HG02571 (cell line): ENCODE measurements around the gene FOXQ1.
"Not testable (repeated sequence)": the region's sequence is repeated elsewhere in the genome, so short reads cannot be mapped to it uniquely, and the experiment has no call there.

Experiments used
- ATAC-seq: cut with Tn5 transposase; IDR thresholded peaks from one replicate; pipeline ENCODE4 v1.9.1; 2021; ENCODE audit warnings: mild to moderate bottlenecking, moderate library complexity; ENCODE audit not compliant: unreplicated experiment

The FOXQ1 gene

GRCh38 chr6:1318584-1318983, 6.7 kb downstream of the FOXQ1 start:
- ATAC-seq = not testable (repeated sequence)

DNA sequence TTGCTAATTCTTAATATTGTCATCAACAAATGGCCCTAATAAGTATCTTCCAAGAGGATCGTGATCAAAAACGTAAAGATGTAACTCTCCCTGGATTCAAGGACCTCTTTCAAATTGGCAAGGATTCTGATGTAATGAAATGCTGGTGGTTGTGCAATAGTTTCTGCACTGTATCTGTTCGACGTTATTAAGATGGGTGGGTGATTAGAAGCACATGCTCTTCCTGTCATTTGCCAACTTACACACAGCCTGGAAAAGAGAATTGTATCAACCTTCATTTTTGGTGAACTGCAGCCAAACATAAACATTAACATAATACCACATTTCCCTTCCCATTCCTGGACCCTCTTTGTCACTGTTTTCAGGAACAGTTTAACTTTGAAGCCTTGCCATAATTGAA, 9.8 kb downstream of the FOXQ1 start:
- ATAC-seq = no peak

- ATAC-seq = no peak
Measured at GRCh38 chr6:1322156-1322555, 10.3 kb downstream of the FOXQ1 start.

DNA sequence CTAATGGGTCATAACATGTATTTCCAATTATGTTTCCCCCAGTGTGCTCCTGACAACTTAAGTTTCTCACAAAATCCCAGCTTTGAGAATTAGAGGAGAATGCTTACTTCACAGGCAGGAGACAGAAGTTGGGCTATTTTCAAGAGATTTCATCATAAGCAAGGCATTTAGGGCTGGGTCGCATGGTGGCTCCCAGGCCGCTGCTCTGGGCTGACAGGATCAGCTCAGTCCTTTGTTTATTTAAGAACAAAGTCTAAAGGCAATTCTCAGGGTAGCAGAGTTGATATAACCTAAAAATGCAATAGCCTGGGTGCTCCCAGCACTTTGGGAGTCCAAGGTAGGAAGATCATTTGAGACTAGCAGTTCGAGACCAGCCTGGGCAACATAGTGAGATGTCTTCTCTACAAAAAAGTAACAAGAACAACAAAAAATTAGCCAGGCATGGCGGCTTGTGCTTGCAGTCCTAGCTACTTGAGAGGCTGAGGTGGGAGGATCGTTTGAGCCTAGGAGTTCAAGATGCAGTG, 10.9 kb downstream of the FOXQ1 start:
- ATAC-seq = no peak

DNA sequence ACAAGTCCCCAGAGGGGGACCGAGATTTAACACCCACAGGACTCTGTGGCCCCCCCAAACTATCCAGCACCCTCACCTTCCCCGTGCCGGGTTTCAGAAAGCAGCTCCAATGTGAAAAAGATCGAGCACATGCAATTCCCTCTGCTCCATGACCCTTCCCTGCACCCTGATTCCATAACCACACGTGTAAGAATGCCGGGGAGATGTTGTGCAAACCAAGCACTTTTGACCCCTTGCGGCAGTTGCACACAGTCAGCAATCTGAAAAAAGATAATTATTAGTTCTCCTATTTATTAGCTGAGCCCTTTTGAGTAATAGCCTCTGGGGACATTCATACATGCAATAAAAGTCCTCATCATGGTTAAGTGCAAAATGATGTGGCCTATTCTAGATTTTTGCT, 13.0 kb downstream of the FOXQ1 start:
- no peak for ATAC-seq

DNA sequence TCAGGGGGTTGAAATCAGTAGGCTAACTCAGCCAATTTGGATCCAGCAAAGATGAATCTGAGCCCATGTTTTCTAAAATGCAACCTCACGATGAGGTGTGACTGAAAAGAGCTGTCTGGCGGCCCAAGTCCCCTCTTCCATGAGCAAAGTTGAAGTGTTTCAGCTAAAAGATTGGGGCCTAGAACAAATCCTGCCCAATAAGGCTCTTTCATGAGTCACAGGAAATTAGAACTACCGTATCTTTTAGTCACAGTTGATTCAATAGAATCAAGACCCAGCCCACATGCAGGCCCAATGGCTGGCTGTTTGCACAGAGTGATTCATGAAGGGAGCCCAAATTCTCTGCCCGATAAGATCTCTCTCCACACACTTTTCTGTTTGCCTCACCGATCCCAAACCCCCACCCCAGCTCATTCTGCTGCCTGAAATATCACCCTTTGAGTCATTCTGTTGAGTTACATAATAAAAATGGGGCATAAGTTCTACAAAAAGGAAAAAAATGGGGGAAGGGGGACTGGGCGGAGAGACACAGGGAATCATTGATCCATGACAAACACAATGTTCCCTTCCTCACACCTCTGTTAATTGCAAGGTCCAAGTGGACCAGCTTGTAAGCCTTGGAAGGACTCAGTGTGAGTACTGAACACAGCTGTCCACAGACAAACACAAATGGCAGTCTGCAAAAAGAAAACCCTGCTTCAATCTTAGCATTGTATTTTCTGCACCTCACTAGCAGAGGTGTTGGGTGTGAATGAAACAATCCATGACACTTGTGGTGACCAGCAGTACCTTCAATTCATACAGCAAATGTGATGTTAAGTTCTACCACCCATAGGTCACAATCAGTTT, 13.8 kb downstream of the FOXQ1 start:
- ATAC-seq = no peak

GRCh38 chr6:1326535-1327121, 14.7 kb downstream of the FOXQ1 start:
- no peak for ATAC-seq

GRCh38 chr6:1327630-1328029, 15.7 kb downstream of the FOXQ1 start:
- ATAC-seq = no peak

DNA sequence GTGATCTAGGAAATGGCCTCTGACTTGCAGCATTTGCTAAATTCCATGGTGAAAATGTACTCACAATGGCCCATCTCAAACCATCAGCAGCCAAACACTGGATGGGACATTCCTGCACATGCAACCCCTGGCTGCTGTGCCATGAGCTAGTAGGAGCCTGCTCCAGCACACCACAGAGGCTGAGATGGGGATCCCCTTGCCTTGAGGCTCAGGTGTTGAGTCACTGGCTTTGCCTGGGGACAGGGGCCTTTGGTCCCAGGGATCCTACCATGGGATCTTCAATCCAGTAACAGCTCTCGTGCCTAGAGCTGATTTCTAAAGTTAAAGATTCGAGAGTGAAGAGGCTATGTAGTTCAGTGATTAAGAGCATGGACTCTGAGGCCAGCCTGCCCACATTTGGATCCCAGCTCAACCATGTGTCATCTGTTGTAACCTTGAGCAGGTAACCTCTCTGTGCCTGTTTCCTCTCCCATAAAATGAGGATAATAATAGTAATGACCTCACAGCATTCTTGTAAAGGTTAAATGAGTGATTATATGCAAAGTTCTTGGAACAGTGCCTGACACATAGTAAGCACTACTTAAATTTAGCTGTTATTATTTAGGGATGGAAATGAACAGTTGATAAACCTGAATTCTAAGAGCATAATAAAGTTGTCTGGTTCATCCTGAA, 16.4 kb downstream of the FOXQ1 start:
- no peak for ATAC-seq

DNA sequence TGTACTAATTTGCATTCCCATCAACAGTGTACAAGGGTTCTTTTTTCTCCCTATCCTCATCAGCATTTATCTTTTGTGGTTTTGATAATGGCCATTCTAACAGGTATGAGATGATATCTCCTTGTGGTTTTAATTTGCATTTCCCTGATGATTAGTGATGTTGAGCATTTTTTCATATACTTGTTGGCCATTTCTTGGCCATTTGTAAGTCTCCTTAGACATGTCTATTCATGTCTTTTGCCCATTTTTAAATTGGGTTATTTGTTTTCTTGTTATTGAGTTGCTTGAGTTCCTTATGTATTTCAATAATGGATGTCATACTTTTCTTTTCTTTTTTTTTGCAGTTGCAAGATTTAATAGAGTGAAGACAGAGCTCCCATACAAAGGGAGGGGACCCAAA, 17.8 kb downstream of the FOXQ1 start:
- ATAC-seq = no peak

- no peak for ATAC-seq
Measured at GRCh38 chr6:1334684-1335083, 22.8 kb downstream of the FOXQ1 start.

GRCh38 chr6:1335367-1336037, 23.6 kb downstream of the FOXQ1 start:
- ATAC-seq = no peak

DNA sequence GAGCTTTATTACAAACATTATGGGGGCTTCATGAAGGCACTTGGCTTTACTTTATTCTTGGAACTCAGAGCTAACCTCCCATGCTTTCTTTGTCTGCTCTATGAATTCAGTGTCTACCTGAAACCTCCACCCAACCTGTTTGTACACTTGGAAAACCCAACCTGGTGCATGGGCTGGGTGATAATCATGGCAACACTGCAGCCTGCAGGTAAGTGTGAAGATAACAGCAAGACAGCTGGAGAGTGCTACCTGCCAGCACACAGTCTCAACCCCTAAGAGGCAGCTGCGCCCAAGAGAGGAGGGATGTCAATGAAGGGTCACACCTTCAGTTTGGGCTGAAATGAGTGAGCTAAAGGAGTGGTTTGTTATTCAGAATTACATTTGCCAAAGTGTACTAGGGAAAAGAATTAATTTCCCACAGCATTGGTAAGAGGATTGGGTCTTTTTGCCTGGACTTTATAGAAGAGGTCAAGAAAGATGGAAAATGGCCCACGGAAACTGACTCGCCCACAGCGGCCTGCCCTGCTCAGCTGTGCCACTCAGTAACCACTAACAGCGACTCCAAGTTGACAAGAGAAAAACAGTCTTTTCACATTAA, 24.4 kb downstream of the FOXQ1 start:
- ATAC-seq = no peak

GRCh38 chr6:1337791-1338190, 25.9 kb downstream of the FOXQ1 start:
- ATAC-seq = no peak

GRCh38 chr6:1346101-1346500, 34.2 kb downstream of the FOXQ1 start:
- no peak for ATAC-seq

DNA sequence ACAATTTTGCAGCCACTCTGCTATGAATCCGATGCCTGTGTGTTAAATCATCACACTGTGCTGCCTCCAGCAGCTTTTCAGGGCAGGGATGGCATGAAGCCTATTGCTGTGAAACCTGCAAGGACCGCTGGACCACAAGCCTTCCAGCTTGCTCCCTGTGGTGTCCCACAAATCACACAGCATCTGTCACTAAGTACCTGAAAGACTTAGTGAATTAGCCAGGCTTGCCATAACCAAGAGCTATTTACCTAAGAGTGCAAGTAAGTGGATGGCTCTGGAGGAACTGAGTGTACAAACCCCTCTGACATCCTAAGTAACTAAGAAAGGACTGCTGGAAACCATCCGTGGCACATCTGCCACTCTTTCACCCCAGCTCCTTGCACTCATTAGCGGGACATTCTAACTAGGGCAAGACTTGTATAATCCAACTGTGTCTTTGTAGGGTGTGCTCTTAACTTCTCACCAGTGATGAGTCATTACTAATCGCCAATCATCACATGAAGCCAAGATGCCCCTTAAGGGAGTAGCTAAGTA, 34.7 kb downstream of the FOXQ1 start:
- ATAC-seq = no peak

GRCh38 chr6:1347161-1347560, 35.3 kb downstream of the FOXQ1 start:
- ATAC-seq = no peak

- ATAC-seq = no peak
Measured at GRCh38 chr6:1348675-1349074, 36.8 kb downstream of the FOXQ1 start.

DNA sequence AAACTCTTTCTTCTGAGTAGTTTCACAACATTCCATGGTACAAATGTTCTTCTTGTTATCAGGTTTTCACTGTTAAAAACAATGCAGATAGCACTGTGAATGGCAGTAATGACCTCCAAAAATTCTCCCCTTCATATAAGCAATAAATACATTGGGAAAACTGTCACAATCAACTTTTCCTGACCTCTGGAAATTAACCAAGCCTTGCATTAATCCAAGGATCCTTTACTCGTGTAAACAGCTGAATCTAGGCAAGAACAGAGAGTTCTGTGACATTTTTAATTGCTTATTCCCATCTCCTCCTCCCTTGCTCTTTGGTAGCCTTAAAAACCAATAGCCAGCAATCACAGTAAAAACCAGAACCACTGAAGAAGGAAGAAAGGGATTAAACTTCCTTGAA, 37.8 kb downstream of the FOXQ1 start:
- no peak for ATAC-seq

DNA sequence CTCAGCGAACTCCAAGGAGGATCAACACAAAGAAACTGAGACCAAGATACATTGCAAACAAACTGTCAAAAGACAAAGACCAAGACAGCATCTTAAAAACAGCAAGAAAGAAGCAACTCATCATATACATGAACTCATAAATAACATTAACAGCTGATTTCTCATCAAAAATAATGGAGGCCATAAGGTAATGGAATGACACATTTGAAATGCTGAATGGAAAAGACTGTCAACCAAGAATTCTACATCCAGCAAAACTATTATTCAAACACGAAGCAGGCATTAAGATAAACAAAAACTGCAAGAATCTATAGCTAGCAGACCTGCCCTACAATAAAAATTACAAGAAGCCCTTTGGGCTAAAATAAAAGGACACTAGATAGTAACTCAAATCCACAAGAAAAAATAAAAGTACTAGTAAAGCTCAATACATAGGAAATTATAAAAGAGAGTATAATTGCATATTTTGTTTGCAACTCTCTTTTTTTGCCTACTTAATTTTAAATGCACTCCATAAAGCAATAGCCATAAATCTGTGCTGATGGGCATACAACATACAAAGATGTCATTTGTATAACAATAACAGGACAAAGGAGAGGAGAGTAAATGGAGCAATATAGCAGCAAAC, 39.6 kb downstream of the FOXQ1 start:
- no peak for ATAC-seq
